Stimulated activated CD8-positive, alpha-beta memory T cell treated with anti-CD3 and anti-CD28 coated beads, Interleukin-7, amount 100 ng/mL, for 1 hour (primary cell): Measurements from ENCODE around the gene VPREB3.

Experiments
- DNase-seq, 2 donors: peaks; one replicate each; pipeline ENCODE4 v3.0.0-alpha.2; 2020; ENCODE audit warnings: low read depth in 2 of 2

The VPREB3 gene, protein sequence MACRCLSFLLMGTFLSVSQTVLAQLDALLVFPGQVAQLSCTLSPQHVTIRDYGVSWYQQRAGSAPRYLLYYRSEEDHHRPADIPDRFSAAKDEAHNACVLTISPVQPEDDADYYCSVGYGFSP

DNA sequence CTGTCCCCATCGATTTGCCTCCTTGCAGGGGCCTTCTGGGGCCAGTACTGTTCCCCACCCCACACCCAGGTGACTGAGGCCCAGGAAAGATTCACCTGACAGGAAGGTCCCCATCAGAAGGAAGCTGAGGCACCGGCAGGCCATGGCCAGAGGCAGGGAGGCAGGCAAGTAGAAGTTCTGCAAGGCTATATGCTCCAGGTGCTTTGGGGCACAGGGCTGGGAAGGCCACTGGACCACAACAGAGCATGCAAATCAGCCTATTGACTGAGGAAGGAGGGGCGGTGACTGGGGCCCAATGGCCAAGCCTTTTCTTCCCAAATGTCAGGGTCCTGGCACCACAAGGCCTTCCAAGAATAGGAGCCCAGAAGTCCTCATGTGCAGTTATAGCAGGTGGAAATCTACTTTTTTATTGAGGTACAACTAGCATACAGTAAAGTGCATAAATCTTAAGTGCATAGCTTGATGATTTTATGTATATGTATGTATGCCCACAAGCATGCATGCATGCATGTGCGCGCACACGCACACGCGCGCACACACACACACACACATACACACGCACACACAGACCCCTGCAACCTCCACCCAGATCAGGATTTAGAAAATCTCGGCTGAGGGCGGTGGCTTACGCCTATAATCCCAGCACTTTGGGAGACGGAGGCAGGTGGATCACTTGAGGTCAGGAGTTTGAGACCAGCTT, at the start of gene VPREB3:
VPREB3 (minus strand) TSS at position 206 of the 700 bp plus-strand sequence; CDS start at position 144, 62 bp downstream.
- DNase-seq, result no peak

DNA sequence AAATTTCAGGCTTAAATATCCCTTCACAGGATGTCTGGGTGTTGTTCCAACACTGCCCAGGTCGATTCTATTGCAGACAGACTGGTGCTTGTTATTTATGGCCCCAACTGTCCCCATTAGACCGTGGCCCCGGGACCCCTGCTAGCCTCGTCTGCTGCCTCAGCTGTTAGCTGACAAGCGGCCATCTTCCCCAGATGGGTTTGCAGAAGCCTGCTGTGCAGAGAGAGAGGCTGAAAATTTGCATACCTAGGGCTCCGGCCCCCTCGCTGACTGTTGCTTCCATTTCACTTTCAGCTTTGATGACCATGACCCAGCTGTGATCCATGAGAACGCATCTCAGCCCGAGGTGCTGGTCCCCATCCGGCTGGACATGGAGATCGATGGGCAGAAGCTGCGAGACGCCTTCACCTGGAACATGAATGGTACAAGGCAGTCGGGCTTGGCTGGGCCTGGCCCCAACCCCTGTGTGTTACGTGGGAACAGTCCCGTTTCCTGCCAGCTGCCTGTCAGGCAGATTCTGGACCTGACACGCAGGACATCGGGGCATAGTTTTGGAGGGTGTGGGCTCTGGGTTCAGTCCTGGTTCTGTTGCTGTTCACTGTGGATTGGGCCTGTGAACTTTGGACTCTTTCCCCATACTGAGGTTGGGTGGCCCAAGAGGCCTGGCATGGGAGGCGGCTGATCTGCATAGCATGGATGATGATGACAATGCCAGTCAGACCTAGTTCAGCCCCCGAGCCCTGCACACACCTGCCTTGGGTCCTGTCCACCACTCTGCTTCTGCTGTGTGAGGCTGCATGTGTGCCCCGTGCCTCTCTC, 49.0 kb upstream of the VPREB3 start:
- no peak for DNase-seq

DNA sequence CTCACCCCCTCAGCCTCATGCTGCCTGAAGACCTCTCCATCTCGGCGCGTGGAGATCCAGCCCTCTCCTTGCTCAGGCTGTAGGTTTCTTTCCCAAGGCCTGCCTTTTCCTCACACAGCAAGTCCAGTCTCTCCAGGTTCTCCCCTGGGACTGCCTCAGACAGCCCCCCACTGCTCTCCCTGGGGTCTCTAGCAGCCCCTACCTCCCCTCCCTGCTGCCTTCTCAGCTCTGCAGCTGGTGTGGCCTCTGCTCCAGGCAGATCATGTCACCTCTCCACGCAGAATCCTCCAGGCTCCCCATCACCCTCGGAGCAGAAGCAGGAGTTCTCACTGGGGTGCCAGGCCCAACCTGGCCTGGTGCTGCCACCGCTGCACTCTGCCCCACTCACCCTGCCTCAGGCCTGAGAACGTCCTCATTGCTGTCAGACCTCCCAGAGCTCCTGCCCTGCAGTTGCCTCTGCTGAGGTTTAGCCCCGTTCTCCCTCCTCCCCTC, 47.7 kb upstream of the VPREB3 start:
- DNase-seq, result no peak

DNA sequence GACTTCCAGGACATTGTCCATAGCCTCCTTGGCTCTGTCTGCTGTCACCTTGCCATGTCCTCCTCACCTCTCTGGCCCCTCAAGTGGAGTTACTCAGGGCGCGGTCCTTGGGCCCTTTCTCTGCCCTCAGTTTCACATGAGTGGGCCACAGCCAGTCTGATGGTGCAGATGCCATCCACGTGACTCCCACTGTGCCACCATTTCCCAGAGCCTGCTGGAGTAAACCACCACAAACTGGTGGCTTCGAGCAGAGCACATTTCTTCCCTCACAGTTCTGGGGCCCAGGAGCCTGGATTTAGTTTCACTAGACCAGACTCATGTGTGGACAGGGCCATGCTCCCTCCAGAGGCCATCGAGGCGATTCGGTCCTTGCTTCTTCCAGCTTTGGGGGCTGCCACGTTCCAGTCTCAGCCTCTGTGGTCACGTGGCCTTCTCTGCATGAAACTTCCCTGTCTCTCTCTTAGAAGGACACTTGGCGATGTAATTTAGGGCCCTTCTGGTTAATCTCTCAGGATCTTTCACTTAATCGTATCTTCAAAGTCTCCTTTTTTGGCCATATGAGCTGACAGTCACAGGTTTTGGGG, 47.1 kb upstream of the VPREB3 start:
- DNase-seq, result no peak

DNA sequence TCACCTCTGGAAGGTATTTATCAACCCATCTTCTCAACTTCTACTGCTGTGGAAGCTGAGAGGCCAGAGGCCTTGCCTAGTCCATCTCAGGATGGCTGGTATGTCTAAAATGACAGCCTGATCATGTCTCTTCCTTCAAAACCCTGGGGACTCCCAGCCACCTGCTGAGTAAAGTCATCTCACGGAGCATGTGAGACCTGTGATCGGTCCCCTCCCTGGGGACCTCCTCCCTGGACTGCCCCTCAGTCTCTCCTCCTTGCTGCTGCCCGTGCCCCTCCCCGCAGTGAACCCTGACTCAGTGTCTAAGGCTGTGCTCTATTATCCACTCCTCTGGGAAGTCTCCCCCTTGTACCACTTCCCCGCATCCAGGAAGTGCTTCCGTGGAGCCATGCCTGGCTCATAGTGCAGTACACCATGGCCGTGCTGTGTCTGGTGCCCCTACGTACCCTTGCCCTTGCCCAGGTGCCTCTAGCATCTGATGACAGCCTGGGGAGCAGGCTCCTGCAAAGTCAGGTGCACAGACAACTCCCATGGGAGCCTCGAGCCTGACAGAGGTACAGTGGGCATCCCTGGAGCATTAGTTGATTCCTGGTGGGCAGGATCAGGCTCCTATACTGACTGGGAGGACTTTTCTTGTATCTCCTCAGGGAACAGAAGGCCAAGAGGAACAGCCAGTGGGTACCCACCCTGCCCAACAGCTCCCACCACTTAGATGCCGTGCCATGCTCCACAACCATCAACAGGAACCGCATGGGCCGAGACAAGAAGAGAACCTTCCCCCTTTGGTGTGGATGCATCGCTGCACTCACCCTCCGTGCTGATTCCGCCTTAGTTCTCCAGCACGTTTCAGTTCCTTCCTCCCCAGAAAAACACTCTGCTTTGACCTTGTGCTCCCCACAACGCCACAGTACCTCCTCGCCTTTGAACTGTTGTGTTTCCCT, 46.3 kb upstream of the VPREB3 start:
- DNase-seq, result no peak

DNA sequence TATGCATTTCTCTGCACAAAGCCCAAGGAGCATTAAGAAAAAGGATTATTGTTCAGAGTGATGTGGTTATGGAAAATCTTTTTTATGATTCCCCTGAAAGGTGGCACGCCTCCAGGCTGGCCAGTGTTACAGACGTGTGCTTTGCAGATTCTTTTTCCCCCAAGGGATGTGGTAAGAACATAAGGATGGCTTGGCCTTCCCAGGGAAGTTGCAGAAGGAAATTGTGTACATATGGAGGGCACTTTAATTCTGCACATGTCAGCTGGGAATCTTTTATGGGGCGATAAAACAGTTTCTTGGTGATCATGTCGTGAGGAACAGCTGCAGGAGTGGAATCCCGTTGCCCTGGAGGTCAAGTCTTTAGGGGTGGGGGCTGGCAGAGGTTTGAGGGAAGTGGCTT, 42.2 kb upstream of the VPREB3 start:
- no peak for DNase-seq

DNA sequence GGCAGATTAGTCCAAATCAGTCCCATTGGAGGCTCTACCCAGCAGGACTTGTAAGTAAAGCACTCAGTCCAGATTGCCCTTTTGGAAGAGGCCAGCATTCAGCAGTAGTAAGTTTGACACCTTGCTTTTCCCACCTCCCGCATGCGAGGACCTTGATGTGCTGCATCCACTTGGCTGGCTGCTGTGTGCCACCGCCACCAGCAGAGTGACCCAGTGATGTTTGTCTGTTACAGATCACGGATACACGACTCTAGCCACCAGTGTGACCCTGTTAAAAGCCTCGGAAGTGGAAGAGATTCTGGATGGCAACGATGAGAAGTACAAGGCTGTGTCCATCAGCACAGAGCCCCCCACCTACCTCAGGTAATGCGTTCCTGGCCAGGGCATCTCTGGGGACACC, 39.1 kb upstream of the VPREB3 start:
- no peak for DNase-seq

DNA sequence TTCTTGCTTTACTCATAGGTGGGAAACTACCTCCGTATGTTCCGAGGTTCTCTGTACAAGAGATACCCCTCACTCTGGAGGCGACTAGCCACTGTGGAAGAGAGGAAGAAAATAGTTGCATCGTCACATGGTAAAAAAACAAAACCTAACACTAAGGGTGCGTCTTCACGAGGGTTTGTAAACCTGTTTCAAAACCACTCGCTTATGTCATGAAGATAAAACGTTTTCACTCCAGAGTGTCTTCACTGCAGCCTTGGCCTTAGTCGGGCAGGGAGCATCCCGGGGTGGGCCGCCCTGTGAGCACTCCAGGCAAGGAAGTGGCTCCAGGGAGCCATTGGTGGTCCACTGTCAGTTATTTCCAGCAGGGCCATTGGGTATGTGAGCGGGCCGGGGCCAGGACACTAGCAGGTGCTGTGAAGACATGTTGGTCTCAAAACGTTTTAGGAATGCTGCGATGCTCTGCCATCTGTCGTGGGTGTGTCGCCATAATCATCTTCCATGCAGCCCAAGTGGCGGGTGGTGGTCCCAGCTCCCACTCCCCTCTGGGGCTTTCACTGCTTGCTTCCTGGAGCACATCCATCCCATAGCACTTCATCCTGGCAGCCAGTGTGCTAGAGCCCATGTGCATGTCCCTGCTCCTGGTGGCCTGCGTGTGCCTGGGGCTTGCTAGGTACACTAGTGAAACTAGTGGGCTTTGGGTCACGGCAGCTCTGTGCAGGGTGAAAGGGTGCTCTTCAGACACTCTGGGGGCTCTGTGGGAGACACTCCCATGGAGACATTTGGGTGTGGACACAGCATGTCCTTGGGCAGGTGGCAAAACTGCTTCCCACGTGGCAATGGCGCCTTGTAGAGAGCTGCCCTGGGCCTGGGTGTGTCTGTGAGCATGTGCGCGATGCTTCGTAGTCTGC, 37.8 kb upstream of the VPREB3 start:
- DNase-seq, result no peak

DNA sequence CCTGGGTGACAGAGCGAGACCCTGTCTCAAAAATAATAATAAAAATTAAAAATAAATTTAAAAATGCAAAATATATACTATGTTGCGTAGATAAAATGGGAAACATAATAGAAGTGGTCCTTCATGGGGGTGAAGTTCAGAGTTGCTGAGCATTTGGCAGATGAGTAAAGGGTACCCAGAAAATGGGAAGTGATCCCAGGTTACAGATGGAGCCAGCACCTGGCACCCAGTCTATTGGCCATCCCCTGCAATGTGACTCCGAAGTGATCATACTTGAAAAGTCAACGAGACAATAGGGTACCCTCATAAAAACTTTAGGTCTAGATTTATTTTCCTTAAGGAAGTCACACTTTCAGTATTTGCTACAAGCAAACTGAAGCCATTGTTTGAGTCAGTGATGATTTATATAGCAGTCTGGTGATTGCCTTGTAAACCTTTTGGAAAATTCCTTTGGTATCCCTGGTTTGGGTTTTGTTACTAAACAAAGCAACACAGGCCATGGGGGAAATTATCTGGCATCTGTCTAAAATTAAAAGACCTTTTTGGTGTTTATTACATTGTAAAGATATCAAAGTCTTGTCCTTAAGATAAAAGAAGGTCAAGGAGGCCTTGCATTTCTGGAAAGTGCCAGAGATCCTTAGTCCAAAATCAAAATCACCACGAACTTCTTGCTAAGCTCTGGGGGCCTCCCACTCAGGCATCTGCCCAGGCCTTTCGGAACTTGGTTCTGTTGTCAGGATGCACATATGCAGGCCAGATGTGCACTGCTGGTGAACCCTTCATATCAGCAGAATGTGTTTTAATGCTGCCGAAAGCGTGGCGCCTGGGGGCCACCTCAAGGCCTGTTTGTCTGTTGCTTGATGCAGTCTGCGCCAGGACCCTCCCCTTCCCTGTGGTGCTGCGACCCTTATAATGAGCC, 36.9 kb upstream of the VPREB3 start:
- DNase-seq, result no peak

DNA sequence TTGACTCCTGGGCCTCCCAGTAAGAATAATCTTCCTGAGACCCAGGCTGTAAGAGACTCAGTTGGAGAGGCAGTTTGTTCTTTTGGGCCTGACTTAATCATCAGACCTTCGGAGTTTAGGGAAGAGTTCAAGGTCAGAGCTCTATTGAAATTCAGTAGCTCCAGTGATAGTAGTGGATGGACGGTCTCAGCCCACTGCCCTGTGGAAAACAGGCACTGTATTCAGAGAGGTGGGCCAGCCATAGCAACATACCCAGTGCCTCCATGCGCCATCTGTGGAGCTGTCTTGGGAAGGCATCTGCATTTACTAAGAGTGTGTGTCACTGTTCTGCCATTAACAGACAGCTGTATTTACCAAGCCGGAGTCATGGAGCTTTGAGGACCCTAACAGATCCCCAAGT, 35.4 kb upstream of the VPREB3 start:
- DNase-seq, result no peak

DNA sequence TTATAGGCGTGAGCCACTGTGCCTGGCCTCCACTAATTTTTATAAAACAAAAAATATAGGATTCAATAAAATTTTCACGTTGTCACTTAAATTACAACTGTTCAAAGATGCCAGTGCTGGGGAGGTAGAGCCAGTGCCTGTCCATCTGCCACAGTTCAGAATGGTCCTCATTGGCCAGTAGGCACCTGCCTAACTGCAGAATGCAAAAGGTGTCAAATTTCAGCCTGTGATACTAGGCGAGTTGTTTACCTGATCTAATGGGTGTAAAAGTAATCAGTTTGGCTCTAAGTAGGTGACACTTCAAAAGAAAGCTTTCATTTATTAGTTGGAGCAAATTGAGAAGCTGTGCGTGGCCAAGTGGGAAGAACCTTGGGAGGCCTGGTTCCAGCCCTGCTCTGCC, 34.9 kb upstream of the VPREB3 start:
- DNase-seq, result no peak

DNA sequence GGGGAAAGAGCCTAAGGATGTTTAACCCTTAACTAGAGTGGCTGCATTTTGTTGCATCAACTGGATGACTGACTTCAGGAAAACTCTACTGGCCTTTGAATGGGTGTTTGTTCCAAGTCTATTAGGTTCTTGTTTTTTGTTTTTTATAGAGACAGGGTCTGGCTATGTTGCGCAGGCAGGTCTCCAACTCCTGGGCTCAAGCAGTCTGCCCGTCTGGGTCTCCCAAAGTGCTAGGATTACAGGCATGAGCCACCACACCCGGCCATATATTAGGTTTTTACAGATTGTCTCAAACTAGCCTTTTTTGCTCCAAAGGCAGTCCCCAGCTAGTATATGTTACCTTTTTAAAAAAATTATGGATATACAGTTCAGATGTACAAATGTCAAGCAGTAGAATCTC, 33.7 kb upstream of the VPREB3 start:
- no peak for DNase-seq

DNA sequence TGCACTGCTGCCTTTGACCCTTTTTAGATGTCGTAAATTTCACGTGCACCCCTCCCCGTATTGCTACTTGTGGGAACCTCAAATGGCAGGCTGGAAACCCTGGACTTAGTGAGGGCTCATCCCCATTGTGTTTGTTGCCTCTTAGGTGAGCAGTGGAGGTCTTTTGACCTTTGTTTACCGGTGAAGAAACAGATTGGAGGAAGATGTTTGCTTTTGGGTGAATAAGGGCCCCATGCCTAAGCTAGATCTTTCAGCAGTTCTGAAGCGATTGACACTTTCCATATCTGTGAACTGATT, 33.3 kb upstream of the VPREB3 start:
- no peak for DNase-seq

DNA sequence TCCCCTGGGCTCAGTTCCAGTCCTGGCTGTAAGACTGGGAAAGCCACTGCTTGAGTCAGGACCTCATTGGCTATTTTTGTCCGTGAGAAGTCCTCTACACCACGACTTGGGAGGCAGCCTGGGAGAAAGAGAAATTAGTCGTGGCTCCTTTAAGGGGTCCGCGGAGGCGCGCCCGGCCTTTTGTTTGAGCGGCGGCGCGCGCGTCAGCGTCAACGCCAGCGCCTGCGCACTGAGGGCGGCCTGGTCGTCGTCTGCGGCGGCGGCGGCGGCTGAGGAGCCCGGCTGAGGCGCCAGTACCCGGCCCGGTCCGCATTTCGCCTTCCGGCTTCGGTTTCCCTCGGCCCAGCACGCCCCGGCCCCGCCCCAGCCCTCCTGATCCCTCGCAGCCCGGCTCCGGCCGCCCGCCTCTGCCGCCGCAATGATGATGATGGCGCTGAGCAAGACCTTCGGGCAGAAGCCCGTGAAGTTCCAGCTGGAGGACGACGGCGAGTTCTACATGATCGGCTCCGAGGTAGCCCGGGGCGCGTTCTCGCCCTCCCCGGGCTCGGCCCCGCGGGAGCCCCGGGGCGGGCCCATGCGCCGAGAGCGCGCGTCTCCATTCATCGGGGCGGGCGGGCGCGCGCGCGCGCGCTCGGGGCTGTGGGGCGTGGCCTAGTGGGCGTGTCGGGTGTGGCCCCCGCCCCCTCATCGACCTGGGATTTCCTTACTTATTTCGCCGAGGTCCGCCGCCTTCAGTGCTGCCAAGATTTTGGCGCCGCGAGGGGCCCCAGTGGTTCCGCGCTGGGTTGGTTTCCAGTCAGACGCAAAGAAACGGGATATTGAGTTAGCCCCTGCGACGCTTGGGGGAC, 32.8 kb upstream of the VPREB3 start, which contains the start of gene SMARCB1:
SMARCB1 (plus strand) TSS at position 215 of the 848 bp plus-strand sequence; CDS start at position 419, 204 bp downstream.
- peak; percentile 80 to 89 for DNase-seq

DNA sequence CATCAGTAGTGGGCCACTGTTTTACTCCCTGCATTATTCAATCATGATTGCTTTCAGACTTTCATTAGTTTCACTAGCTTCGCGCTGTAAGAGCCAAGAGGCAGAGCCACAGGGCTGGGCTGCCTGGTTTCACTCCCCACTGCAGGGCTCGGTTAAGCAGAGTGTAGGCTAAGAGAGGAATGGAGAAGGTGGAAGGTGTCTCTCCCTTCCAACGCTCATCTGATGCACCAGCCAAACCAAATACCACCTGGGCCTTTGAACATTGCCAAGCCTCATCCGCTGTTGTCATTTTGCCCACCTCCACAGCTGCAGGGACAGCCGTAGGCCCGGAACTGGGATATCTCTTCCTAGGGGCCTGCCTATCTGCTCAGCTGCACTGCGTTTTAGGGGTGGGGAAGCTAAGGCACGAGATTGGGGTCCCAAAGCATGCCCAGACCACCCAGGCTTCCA, 32.1 kb upstream of the VPREB3 start:
- DNase-seq, result no peak

DNA sequence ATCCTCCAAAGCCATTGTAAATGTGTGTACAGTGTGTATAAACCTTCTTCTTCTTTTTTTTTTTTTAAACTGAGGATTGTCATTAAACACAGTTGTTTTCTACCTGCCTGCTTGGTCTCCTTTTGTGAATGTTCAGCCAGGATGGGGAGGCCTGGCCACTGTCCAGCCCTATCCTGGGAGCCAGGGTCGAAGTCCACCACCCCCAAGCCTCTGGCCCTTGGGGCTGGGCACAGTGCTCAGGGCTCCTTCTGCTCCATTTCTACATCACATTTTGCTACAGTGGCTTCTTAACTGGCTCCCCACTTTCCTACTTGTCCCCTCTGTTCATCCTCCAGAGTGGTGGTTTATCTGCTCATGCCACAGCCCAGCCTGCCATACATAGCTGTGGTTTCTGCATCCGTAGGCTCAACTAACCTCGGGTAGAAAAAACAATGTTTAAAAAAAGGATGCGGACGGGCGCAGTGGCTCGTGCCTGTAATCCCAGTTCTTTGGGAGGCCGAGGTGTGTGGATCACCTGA, 30.0 kb upstream of the VPREB3 start:
- DNase-seq, result no peak

DNA sequence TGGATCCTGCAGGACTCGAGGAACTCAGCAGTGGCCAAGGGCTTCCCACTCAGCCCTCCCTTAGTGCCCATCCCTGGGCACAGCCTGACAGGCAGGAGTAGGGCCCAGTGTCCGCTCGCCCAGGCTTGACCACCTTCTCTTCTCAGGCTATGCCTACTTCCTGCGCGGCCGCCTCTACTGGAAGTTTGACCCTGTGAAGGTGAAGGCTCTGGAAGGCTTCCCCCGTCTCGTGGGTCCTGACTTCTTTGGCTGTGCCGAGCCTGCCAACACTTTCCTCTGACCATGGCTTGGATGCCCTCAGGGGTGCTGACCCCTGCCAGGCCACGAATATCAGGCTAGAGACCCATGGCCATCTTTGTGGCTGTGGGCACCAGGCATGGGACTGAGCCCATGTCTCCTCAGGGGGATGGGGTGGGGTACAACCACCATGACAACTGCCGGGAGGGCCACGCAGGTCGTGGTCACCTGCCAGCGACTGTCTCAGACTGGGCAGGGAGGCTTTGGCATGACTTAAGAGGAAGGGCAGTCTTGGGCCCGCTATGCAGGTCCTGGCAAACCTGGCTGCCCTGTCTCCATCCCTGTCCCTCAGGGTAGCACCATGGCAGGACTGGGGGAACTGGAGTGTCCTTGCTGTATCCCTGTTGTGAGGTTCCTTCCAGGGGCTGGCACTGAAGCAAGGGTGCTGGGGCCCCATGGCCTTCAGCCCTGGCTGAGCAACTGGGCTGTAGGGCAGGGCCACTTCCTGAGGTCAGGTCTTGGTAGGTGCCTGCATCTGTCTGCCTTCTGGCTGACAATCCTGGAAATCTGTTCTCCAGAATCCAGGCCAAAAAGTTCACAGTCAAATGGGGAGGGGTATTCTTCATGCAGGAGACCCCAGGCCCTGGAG, 29.3 kb upstream of the VPREB3 start:
- no peak for DNase-seq
